Hematopoietic multipotent progenitor cell treated with erythropoietin and hydrocortisone succinate and interleukin-3 and kit ligand, for 17 days (in vitro differentiated cells): ENCODE results near the gene SLC28A1.

Experiments used
- DNase-seq: peaks from one replicate; pipeline ENCODE4 v3.0.0-alpha.2; 2015; ENCODE audit warnings: low spot score

SLC28A1 gene, protein sequence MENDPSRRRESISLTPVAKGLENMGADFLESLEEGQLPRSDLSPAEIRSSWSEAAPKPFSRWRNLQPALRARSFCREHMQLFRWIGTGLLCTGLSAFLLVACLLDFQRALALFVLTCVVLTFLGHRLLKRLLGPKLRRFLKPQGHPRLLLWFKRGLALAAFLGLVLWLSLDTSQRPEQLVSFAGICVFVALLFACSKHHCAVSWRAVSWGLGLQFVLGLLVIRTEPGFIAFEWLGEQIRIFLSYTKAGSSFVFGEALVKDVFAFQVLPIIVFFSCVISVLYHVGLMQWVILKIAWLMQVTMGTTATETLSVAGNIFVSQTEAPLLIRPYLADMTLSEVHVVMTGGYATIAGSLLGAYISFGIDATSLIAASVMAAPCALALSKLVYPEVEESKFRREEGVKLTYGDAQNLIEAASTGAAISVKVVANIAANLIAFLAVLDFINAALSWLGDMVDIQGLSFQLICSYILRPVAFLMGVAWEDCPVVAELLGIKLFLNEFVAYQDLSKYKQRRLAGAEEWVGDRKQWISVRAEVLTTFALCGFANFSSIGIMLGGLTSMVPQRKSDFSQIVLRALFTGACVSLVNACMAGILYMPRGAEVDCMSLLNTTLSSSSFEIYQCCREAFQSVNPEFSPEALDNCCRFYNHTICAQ

DNA sequence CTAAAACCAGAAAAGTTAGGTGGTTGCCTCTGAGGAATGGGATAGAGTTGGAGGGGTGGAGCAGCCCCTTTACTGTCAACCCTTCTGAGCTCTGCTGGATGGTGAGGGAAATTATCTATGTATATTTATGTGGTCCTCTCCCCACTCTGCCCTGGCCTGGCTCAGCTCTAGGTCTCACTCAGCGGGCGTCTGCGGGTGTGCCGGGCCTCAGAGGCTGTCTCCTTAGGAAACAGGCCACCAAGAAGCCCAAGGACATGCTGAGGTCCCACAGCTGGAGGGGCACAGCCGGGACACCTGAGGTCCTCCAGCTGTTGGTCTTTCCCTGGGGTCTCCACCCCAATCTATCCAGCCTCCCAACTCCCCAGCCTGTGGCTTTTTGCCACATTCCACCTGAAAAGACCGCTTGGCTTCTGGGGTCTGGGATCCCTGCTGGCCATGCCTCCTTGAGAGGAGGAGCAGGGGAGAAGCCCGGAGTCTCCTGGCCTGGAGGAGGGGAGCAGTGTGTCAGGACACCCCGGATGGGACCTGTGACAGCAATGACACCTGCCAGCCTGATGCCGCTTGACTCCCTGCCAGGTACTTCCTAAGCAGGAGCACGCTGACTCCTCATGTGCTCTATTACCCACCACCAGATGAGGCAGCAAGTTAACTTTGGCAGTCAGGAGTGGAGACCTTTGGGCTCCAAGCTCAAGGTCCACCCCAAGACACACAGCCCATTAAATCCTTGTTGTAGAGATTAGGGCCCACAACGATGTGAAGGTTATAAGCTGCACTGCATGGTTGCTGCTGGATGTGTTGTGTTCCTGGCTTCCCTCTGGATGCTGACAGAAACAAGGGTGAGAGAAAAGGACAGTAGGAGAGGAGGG is at the start of gene SLC28A1:
TSS of gene SLC28A1 (plus strand) at position 747 of the 866 bp plus-strand sequence. CDS start 3,099 bp downstream, outside the sequence.
- DNase-seq: no peak

DNA sequence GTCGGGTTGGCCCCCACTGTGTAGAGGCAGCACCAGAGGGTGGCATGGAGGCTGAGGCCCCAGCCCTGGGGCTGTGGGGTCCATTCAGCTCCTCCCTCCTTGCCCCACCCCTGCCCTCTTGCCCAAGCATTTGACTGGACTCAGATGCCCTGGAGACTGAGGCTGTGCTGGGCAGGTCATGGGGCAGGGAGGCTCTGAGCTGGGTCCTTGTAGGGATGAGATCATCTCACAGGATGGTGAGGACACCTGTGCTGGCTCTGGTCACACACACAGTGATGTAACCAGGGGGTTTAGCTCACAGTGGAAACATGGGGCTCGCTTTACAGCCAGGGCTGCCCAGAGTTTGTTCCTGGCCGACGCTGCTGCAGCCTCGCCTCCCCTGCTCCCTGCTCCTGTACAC is 49.5 kb upstream of the SLC28A1 start:
- DNase-seq: no peak

DNA sequence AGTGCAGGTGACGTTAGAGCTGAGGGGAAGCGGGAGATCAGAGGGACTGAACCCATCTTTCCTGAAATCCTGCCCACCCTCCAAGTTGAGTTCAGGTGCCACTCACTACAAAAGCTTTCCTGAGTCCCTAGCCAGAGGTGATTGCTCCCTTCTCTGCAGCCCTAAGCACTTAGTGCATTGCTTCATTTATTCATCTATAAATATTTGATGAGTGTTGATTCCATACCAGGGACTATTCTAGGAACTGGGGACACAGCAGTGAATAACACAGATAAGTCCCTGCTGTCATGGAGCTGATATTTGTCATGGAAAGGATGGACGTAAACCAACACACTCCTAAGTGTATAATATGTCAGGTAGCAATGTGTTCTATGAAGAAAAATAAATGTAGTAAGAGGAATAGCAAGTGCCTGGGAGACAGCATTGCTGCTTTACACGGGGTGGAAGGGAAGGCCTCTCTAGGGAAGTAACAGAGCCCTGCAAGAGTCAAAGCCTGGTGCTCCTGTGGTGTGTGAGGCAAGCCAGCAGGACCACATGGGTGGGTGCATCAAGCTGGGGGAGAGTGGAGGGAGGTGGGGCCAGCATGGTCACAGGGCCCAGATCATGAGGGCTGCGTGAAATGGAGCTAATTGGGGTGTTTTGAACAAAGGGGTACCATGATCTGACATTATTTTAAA is 48.7 kb upstream of the SLC28A1 start:
- no peak for DNase-seq

DNA sequence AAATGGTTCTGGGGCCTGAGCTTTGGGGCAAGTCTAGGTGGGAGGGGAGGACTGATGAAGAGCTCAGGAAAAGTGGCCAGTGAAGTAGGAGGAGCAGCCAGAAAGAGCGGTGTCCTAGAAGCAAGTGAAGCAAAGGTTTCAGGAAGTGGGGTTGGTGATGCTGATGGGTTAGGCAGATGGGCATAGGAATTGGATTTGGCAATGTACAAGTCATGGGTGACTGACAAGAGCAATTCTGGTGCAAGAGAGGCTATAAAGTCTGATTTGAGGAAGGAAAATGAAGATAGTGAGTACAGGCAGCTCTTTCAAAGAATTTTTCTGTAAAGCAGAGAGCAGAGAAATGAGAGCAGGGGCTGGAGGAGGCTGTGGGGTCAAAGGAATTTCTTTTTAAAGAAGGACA is 47.6 kb upstream of the SLC28A1 start:
- DNase-seq: no peak

DNA sequence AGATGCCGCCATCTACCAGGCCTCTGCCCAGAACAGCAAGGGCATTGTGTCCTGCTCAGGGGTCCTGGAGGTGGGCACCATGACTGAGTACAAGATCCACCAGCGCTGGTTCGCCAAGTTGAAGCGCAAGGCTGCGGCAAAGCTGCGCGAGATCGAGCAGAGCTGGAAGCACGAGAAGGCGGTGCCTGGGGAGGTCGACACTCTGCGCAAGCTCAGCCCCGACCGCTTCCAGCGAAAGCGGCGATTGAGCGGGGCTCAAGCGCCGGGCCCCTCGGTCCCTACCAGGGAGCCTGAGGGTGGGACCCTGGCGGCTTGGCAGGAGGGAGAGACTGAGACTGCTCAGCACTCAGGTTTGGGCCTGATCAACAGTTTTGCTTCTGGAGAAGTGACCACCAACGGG is 44.7 kb upstream of the SLC28A1 start:
- no peak for DNase-seq

DNA sequence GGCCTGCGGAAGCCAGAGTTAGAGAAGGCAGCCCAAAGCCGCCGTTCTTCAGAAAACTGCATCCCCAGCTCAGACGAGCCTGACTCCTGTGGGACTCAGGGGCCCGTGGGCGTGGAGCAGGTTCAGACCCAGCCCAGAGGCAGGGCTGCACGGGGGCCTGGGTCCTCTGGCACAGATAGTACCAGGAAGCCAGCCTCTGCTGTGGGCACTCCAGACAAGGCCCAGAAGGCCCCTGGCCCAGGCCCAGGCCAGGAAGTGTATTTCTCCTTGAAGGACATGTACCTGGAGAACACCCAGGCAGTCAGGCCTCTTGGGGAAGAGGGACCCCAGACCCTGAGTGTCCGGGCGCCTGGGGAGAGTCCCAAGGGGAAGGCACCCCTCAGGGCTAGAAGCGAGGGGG is 44.2 kb upstream of the SLC28A1 start:
- no peak for DNase-seq

DNA sequence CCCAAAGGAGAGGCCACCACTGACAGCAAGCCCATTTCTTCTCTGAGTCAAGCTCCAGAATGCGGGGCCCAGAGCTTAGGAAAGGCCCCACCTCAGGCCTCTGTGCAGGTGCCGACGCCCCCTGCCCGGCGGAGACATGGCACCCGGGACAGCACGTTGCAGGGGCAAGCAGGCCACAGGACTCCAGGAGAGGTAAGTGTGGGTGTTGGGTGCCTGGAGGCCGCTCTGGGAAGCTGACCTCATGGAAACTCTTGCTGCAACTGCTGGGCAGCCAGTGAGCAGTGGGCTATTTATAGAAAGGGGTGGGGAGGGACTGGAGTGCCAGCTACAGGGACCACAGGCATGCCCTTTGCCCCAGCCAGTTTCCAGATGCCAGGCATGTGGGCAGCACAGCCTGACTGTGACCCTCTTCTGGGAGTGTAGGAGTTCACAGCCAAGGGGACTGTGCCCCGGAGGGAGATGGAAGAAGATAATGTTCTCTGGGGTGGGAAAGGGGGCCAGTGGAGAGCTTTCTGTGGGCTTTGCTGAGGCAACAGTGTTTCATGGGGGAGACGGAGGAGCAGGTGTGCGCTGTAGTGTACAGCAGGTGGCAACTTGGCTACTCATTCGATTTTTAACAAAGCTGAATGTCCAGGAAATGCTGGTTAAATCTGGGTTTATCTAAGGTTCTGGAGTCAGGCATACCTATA is 43.6 kb upstream of the SLC28A1 start:
- DNase-seq: no peak

DNA sequence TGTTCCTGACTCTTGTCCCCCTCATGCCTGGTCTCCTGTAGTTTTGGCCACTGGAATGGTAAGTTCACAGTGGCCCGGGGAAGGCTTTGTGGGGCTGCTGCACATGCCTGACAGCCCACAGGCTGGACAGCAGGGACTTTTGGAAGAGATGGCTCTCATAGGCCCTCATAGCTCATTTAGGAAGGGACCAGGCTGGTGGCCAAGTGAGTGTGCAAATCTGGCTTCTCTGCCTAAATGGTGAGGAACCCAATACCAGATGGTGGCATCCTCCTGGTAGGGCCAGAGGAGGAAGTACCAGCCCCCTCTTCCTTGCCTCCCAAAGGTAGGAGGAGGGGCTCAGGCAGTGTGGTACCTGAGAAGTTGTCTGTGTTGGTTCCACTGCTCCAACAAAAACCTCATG is 41.7 kb upstream of the SLC28A1 start:
- DNase-seq: no peak

DNA sequence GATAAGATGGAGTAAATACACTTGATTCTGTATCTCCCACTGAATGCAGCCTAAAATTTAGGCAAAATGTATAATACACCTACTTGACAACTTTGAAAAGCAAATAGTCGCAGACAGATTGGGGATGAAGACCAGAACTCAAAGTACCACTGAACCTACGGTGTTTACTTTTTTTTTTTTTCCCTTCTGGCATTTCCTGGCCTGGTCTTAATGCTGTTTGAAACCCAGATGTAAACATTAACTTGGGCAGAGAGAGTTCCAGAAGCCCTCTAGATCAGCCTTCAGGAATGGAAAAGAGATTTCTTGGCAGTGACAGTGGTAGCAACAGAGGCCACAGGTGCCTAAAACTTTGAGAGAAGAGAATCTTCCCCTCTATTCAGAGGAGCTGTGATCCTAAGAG is 39.5 kb upstream of the SLC28A1 start:
- no peak for DNase-seq

DNA sequence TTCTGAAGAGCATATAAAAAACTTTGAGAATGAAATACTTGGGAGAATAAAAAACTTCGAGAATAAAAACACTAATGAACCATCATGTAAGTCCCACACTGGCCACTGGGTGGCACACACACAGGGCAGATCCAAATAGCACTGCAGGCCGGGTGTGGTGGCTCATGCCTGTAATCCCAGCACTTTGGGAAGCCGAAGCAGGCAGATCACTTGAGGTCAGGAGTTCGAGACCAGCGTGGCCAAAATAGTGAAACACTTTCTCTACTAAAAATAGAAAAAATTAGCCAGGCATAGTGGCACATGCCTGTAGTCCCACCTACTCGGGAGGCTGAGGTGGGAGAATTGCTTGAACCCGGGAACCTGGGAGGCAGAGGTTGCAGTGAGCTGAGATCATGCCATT is 38.8 kb upstream of the SLC28A1 start:
- DNase-seq: peak; percentile 33

DNA sequence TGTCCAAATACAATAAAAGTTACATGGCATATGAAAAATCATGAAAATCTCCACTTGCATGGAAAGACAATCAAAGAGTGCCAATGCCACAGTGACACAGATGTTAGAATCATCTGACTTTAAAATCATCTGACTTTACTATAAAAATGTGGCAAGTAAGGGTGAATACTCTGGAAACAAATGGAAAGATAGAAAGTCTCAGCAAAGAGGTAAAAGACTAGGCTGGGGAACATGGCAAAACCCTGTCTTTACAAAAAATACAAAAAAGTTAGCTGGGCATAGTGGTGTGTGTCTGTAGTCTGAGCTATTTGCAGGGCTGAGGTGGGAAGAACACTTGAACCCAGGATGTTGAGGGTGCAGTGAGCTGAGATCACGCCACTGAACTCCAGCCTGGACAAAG is 38.2 kb upstream of the SLC28A1 start:
- DNase-seq: no peak

DNA sequence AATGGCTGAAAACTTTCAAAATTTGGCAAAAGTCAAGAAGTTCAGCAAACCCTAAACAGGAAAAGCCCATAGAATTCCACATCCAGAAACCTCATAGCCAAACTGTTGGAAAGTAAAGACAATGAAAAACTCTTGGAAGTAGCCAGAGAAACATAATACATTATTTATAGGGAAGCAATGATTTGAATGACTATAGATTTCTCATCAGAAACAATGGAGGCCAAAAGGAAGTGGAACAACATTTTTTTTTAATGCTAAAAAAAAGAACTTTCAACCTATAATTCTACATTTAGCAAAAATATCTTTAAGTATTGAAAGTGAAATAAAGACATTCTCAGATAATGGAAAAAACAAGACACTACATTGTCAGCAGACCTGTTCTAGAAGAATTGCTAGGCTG is 37.1 kb upstream of the SLC28A1 start:
- DNase-seq: no peak

DNA sequence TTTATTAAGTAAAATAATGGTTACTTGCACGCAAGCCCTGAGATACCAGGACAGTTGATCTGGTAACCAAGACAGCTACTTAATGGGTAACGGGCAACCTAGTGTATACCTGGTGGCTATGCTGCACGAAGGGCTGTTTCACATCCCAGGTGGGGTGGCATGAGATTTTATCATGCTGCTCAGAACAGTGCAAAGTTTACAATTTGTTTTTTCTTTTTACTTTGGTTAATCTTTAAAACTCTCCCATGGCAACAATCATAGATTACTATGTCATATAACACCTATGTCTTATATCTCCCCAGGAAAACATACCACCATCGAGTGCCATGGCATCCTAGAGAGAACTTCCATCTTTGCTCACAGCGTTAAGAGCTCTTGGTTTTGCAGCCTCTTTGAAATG is 32.2 kb upstream of the SLC28A1 start:
- DNase-seq: no peak

DNA sequence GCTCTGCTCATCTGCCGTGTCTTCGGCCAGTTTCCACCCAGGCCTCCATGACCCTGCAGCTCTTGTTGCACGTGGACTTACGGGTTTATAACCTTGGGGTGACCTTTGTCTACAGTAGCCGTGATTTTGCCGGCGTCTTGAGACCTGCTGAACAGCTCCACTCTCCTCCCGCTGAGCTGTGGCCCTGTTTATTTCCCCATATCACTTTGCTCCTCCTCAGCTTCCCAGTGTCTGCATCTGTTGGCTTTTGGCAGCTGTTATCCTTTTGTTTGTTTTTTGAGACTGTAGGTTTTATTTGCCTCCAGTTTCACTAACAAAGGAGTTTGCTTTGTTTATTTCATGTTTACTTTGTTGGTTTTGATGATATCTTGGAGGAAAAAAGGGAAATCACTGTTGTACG is 29.3 kb upstream of the SLC28A1 start:
- DNase-seq: no peak

DNA sequence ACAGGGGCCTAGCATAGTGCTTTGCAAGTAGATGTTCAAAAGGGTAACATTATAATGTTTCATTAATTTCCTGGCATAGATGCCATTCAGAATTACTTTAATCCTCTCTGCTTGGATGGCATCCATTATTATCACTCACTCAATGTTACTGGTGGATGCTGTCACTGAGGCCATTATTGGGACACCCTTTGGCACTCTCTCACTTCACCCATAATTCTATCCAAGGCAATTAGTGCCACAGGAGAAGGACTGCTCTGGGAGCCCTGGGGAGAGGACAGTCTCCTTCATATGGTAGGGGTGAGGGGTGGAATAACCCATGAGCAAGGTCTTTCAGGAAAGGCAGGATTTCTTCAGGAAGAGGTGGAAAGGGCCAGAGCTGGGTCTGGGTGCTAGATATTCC is 28.7 kb upstream of the SLC28A1 start:
- DNase-seq: no peak

DNA sequence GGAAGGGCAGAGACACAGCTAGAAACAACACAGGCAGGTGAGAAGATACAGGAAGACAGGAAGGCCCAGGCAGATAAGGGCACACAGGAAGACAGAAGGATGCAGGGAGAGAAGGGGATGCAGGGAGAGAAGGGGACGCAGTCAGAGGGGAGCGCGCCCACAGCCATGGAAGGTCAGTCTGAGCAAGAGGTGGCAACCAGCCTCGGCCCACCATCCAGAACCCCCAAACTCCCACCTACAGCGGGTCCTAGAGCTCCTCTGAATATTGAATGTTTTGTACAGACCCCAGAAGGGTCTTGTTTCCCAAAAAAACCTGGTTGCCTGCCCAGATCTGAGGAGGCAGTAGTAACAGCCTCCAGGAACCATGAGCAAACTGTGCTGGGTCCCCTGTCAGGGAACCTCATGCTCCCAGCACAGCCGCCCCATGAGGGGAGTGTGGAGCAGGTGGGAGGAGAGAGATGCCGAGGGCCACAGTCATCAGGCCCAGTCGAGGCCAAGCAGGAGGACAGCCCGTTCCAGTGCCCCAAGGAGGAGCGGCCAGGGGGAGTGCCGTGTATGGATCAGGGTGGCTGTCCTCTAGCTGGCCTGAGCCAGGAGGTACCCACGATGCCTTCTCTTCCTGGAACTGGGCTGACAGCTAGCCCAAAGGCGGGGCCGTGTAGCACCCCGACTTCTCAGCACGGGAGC is 27.6 kb upstream of the SLC28A1 start:
- no peak for DNase-seq

DNA sequence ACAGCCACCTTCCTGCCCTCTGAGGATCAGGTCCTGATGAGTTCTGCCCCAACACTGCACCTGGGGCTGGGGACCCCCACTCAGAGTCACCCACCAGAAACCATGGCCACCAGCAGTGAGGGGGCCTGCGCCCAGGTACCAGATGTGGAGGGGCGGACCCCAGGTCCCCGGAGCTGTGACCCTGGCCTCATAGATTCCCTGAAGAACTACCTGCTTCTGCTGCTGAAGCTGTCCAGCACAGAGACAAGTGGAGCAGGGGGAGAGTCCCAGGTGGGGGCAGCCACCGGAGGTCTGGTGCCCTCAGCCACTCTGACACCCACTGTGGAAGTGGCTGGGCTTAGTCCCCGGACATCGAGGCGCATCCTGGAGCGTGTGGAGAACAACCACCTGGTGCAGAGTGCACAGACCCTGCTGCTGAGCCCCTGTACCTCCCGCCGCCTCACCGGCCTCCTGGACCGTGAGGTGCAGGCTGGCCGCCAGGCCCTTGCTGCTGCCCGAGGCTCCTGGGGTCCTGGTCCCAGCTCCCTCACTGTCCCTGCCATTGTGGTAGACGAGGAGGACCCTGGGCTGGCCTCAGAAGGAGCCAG is 27.0 kb upstream of the SLC28A1 start:
- DNase-seq: no peak

DNA sequence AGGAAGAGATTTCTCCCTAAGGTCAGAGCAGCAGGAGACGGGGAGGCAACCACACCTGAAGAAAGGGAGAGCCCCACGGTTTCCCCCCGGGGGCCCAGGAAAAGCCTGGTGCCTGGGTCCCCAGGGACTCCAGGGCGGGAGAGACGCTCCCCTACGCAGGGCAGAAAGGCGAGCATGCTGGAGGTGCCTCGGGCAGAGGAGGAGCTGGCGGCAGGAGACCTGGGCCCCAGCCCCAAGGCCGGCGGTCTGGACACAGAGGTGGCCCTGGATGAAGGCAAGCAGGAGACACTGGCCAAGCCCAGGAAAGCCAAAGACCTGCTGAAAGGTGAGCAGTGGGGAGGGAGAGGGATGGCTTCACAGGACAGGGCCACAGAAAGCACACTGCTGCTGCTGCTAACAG is 26.2 kb upstream of the SLC28A1 start:
- DNase-seq: no peak

DNA sequence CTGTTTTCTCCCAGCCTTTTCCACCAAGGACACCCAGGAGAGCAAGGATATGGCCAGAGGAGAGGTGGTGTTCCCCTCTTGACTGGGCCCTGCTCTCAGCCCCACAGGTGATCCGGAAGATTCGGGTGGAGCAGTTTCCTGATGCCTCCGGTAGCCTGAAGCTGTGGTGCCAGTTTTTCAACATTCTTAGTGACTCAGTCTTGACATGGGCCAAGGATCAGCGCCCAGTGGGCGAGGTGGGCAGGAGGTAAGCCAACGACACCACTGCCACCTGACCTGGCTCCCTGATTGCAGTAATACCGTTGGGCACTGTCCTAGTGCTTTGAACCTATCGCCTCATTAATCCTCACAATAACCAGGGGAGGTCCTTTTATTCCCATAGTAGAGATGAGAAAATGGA is 25.3 kb upstream of the SLC28A1 start:
- no peak for DNase-seq

DNA sequence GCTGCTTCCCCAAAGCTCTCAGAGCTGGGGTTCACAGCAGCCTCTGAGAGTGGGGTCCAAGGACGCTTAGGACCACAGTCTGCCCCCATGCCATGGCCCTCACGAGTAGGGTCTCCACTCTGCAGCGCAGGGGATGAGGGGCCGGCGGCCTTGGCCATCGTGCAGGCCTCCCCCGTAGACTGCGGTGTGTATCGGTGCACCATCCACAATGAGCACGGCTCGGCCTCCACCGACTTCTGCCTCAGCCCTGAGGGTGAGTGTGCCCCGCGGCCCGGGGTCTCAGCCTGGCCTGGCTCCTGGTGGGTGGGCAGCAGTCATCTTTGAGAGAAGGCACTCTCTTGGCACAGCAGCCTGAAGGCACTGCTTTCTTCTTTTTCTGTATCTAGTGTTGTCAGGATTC is 24.8 kb upstream of the SLC28A1 start:
- no peak for DNase-seq

DNA sequence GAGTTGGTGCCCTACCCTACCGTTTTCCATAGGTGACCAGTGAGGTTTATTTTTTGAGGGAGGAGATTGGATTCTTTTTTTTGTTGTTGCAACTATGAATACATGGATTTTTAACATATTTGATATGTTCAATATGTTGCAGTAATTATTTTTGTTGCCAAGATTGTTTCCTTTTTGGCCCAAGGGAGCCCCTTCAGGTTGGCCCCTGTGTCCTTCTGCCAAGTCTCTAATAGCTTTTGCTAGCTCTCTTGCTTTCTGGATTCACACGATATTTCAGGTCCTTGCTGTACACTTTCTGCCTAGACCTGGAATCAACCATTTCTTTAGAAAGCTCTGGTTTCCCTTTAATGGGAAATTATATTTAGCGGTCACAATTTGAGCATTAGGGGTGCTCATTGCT is 22.7 kb upstream of the SLC28A1 start:
- DNase-seq: no peak
